Renal cortex interstitium (tissue), 15 donors: ENCODE results near the gene CCDC171. TPM values are rescaled to one million over a fixed set of nuclear protein-coding genes. Genes with fewer than 3 reads are reported as not detected.
"Not testable (repeated sequence)": the region's sequence is repeated elsewhere in the genome, so short reads cannot be mapped to it uniquely, and the experiment has no call there.

ENCODE experiments used
- DNase-seq, 11 donors: peaks; one replicate each; pipeline ENCODE4 v3.0.0-alpha.2; 2013; ENCODE audit warnings: low read depth in 9 of 11, low spot score in 4 of 11; ENCODE audit errors: extremely low read depth in 1 of 11
- long read RNA-seq, 16 experiments: transcript quantifications; one replicate each; lab custom pipeline, GENCODE V29; 2026
- polyA plus RNA-seq, 3 donors: library from polyadenylated mRNA; unstranded; fragments of 120-200 nt; gene quantifications; one replicate each; pipeline ENCODE4 v1.2.1, GENCODE V29; 2013; ENCODE audit not compliant: insufficient read length in 3 of 3

The CCDC171 gene
- 1 to 10 TPM; 5.1 to 7.0 (median 6.0) TPM for polyA plus RNA-seq
- long read RNA-seq, donor 1: 0 reads
- long read RNA-seq, donor 2: 0 reads
- long read RNA-seq, donor 3: 0 reads
- long read RNA-seq, donor 4: 0 reads
- long read RNA-seq, donor 5: 0 reads
- long read RNA-seq, donor 6: 0 reads
- long read RNA-seq, donor 7: 0 reads
- long read RNA-seq, donor 8: 0 reads
- long read RNA-seq, donor 9: 0 reads
- long read RNA-seq, donor 10: 0 reads
- long read RNA-seq, donor 11: 0 reads
- long read RNA-seq, donor 12: 0 reads
- long read RNA-seq, donor 13: 0 reads
- long read RNA-seq, donor 14: 0 reads
- long read RNA-seq, donor 15: 0 reads
- long read RNA-seq, donor 16: 0 reads

DNA sequence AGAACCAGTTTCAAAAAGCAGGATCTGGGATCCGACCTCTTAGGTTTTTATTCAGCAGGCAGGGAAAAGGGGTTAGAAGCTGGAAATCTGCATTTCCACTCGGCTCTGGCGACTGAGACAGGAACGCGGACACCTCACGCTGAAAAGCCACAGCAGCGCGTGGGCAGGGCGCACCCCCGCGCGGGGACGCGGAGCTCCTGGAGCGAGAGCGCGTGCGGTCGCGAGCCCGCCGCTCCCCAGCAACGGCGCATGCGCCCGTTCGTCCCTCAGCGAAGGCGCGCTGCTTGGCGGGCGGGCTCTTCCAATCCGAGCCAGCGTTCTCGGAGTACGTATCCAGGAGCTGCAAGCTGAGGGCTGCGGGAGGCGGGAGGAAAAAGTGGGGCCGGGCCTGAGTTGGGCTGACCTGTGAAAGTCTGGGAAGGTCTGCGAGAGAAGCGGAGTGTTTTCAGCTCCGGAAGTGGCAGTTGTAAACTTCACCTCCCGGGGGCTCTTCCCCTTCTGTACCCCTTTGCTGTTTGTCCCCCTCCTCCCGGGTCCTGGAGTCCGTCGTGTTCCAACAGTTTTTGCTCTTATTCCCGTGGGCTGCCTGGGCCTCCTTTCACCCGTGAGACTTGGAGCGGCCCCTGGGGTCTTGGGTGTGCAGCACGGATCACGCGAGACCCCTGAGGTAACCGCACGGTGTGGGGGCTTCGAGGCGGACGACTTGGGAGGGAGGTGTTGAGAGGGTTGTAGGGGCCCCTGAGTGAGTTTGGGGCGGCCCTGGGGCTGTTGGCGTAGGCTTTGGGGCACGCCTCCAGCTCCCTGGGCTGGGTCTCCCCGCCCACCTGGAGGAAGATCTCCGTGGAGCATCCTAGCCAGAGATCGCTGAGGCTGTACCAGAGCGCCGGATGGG lies at the start of gene CCDC171:
CCDC171 (plus strand) TSS at position 408 of the 892 bp plus-strand sequence. CDS start 11,046 bp downstream, outside the sequence.
- peak; percentile 85 to 96 (median 94) for DNase-seq

DNA sequence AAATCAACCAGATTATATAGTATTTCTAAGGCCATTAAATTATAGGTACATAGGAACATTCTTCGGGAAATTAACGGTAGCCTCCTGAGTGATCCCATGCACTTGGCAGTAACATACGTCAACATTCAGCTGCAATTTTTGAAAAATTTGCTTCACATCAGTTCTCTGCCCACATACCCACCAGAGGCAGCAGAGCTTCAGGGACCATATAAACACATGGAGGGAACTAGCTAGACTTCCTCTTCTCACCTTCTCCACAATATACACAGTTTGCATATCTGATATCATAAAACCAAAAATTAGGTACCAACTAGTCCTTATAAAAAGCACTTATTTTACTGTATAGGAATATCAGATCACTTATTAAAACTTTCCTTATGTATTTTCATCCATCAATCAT lies 46.9 kb upstream of the CCDC171 start:
- DNase-seq: no peak

DNA sequence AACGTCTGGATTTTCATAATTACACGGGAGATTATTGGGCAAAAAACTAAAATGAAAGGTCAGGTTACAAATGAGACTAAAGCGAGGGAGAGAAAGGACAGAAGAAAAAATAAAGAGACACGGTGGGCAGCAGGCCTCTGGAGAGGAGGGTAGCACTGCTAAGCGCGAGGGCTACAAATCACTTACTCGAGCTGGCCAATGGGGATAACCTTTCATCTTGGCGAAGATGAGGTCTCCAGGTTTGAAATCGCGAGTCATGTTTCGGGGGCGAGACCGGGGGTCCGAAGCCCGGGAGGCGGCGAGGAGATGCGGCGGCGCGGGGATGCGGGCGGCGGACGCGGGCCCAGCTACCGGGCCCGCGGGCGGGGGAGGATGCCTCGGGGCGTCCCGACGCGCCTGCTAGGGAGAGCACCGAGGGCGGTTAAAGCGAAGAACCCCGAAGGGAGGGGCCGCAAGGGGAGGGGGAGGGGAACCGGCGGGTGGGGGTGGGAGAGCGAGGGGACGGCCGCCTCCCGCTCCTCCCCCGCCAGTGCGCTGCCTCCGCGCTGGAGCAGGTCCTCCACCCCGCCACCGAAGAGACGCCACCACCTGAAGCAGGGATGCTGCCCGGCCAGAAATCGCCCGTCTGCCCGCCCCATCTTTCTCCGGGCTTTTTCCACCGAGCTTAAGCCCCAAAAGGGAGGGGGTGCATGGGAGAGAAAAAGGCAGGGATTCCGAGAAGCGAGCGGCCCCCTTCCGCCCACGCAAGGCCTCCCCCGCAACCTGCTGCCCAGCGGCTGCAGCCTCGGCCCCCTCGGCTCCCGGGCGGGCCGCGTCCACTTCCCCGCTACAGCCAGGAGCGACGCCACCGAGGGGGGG lies 42.7 kb upstream of the CCDC171 start:
- peak in 8 of 11 donors; percentile 14 to 42 (median 26) for DNase-seq

DNA sequence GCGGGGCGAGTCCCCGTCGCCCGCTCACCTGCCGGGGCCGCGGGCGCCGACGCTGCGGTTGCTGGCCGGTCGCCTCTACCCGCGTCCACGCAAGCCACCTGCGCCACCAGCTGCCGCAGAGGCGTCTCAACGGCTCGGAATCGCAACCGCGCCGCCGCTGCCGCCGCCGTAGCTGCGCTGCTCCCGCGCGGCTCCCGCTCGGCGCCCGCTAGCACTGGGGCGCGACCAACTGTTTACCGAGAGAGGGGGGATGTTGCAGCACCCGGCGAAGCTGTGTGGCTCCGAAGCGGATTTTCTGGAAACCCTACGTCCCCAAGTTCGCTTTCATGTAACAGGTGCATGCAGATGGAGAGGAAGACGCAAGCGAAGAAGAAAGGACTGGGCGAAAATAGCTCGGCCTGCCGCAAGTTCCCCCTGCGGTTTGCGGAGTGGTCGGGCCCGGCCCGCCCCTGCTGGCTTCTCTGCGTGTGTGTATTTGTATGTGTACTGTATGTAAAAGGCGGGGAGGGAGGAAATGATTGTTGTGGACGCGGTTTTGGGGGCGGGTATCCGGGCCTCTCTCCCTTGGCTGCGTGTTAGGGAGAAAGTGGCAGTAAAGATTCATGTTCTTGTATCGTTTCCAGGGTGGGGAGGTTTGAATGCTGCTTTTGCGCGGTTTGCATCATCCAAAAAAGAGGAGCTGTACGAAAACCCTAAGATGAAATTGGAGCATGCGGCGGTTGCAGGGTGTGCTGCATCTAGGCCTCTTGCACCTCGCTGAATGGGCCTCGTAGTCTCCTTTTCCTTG lies 41.9 kb upstream of the CCDC171 start, which contains the start of gene PSIP1:
PSIP1 (minus strand) TSS at position 182 of the 787 bp plus-strand sequence. CDS start 782 bp downstream, outside the sequence.
- peak; percentile 71 to 88 (median 80) for DNase-seq

DNA sequence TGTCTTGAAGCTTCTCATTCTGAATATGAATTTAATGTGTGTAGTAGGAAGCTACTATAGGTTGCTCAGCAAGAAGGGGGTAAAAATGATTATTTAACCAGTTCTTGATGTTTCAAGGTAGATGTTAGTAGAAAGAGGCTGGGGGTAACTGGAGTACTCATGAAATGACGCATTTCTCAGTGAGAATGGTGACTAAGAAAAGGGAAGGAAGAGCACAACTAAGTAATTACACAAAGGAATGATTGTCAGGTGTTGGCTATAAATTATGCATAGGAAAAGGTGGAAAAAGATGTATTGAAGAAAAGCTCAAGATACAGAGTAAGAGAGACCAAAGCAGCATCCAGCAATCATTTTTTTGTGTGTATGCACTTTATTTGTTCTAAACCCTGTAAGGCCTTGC lies 40.6 kb upstream of the CCDC171 start:
- DNase-seq: no peak

DNA sequence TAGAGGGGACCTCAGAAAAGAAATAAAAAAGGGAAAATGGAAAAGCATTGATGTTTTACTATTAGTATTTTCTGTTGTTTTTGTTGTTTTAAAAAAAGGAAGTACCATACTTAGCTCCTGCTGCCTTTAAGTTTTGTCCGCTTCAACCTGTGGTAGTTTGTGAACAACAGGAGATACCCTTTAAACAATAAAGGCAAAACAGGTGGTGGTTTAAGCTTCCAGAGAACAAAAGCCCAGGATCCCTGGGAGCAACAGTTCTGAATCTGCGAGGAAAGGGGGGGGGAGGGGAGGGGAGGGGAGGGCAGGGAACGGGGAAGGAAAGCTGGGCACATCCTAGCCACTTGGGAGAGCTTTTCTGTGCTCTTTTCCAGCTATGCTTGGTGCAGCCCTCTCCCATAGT lies 40.0 kb upstream of the CCDC171 start:
- no peak for DNase-seq

DNA sequence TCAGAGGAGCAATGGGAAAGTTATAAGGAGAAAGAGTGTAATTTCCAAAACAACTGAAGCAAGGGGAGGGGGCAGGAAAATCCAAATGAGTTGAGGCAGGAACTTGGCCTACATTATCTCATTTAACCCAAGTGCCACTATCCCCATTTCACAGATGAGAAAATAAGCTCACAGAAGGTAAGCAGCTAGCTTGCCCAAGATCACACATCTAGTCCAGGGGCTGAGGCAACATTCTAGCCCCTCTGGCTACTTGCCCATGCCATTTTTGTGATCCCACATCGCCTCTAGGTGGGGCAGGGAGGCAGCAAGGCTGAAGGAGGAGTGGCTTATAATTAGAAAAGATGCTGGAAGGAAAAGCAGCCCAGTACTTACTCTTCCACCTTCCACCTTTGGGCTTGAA lies 39.5 kb upstream of the CCDC171 start:
- no peak for DNase-seq

DNA sequence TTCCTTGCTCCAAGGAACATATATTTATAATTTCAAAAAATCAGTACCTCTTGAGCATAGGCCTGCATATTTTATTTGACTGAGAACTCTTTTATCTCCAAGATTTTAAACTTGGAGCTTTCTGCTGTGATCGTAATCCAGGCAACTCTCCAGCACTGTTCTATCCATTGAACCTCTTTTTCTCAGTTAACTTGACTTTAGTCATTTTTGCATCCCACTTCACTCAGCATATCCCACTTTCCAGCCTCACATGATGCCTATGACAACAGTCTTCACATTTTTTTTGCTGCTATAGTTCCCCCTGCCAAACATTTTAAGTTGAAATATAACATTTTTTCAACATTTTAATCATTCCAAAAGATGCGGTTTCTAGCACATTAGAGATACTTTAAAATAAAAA lies 33.0 kb upstream of the CCDC171 start:
- DNase-seq: no peak

DNA sequence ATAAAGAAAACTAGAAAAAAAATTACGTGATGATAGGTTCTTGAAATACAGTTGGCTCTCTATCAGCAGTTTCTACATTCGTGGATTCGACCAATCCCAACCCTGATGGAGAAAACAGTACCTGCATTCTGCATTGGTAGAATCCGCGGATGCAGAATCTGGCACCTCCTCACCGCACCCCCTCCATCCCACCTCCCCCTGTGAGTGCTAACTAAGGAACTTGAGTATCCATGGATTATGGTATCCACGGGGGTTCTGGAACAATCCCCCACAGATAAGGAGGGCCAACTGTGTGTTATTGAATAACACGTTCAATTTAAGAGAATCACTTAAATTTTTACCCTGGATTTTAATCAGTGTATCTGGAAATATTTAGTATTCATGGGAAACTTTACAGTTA lies 31.6 kb upstream of the CCDC171 start:
- no peak for DNase-seq

DNA sequence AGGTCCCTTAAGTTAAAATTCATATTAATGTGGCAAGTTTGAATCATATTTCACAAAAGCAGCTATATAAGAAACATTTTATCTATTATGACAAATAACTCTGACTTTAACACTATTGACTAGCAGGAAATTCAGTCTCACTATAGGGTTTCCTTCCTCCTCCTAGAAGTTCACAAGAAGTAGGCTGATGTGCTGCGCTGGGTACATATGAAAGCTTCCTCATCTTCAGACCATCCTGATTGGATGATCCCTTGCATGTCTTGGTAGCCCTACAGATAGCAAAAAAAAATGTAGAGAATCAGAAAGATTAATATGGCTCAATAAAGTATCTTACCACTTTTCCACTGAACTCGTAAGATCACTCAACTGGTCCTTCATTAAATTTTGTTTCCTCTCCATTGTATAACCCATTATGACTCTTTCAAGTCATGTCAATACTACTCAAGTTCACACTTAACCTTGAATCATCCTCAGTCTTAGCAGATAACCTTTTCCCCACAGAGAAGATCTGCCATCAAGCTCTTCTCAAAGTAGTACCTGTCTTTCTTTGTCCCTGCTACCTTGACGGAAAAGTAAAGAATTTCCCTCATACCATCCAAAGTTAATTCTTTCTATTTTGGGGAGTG lies 30.6 kb upstream of the CCDC171 start:
- DNase-seq: no peak

DNA sequence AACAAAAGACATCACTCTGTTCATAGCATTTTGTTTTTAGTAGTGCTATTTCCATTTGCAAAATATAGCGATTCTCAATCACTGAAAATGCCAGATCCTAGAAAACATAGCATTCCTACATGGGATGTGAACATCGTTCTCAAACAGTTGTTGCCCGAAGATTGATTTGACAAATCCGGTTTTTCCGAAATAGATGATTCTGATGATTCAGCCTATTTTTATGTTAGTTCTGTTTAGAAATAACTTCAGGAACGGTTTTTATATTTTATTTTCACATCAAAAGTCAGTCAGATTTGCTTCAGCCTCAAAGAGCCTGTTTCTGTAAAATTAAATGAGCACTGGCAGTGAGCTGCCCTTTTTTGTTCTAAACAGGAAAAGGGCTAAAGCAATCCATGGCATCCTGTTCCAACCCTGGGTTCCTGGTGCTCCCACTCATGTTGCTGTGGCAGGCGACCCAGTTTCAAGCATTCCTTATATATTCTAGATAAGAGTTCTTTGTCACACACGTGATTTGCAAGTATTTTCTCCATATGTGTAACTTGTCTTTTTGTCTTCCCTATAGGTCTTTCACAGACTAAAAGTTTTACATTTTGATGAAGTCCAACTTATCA lies 27.9 kb upstream of the CCDC171 start:
- DNase-seq: no peak

DNA sequence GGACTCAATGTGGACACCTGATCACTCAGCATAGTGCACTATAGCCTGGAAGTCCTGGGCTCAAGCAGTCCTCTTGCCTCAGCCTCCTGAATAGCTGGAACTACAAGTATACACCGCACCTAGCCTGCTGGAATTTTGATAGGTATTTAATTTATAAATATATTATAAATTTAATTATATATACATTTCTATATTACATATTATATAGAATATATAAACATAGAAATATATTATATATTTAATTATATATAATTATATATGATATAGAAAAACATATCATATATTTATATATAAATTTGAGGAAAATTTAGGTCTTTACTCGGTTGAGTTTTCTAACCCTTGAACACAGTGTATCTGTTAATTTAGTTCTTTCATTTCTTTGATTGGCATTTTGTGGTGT lies 26.9 kb upstream of the CCDC171 start:
- no peak for DNase-seq

DNA sequence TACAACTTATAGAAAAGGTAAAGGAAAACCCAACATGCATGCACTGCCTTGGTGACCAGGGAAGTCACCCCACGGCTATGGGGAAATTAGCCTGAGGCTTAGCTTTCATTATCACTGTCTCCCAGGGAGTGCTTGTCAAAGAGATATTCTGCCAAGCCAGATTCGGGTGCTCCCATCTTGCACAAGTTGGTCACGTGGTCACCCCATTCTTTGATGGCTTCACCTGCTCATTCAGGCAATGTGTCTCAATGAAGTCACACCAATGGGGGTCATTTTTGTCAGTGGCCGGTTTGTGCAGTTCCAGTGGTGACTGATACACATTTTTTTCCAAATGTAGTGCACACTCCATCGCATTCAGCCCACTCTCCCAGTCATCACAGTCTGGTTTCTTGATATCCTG lies 25.8 kb upstream of the CCDC171 start:
- not testable (repeated sequence) for DNase-seq

DNA sequence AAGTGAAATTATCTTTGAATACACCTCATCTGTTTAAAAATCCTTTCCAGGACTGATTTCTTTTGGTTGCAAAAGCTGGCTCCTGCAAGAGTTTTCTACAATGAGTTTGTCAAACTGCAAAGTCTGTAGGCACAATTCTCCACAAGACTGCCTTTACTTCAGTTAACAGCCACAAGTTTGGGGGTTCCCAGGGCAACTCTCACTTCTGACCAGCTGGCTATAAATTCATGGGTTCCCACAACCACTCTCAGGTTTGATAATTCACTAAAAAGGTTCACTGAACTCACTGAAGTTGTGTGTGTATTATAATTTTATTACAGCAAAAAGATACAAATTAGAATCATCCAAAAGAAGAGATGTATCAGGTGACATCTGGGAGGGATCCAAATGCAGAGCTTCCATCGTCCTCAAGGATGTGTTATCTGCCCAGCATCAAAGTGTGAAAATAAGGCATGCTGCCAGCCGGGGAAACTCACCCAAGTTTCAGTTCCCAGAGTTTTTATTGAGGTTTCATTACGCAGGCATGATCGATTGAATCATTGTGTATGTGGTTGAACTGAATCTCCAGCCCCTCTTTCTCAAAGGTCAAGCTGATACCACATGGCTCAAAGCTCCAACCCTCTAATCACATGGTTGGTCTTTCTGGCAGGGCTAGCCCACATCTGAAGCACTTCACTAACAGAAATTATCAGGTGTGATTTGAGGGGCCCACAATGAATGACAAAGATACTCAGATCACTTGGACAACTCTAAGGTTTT lies 23.1 kb upstream of the CCDC171 start:
- no peak for DNase-seq

DNA sequence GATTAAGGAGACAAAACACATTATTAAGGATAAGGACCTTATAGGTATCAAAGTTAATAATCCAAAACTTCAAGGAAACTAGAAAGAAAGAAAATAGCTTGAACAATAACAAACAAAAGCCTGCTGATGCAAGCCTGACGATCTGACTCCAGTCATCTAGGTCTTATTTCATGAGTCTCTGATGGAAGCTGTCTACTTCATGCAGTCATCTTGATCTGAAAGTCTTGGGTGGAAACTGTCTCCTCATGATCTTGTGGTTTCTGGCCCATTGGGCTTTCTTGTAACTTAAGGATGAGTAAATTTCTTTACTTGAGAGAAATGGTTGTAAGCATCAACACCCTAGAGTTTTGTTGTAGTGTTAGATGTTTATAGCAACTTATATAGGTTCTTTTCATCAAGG lies 21.5 kb upstream of the CCDC171 start:
- no peak for DNase-seq

DNA sequence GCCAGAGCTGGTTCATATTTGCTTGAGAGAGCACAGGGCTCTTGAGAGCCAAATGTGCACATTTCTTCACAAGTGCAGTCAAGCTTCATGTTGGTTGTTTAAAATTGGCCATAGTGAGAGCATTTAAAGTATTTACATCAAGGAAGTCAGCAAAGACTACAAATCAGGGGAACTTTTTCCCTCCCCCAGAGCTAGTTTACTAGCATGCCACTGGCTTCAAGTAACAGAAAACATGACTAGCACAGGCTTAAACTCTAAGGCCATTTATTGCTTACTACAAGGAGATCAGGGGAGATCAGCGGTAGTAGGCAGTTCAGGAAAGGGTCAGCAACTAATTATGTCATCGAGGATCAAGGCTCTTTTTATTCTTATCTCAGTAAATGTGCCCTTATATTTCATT lies 11.0 kb upstream of the CCDC171 start:
- DNase-seq: peak in 7 of 11 donors; percentile 13 to 57 (median 29)

DNA sequence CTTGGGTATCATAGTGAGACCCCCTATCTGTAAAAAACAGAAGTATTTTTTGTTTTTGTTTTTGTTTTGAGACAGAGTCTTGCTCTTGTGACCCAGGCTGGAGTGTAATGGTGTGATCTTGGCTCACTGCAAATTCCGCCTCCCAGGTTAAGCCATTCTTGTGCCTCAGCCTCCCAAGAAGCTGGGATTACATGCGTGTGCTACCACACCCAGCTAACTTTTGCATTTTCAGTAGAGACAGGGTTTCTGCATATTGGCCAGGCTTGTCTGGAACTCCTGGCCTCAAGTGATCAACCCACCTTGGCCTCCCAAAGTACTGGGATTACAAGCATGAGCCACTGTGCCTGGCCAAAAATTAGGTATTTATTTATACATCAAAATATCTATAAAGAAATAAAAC lies 10.2 kb upstream of the CCDC171 start:
- no peak for DNase-seq
